Measurements from ENCODE around the gene CCDC141.
"Not testable (repeated sequence)": the region's sequence is repeated elsewhere in the genome, so short reads cannot be mapped to it uniquely, and the experiment has no call there.

CCDC141 gene

DNA sequence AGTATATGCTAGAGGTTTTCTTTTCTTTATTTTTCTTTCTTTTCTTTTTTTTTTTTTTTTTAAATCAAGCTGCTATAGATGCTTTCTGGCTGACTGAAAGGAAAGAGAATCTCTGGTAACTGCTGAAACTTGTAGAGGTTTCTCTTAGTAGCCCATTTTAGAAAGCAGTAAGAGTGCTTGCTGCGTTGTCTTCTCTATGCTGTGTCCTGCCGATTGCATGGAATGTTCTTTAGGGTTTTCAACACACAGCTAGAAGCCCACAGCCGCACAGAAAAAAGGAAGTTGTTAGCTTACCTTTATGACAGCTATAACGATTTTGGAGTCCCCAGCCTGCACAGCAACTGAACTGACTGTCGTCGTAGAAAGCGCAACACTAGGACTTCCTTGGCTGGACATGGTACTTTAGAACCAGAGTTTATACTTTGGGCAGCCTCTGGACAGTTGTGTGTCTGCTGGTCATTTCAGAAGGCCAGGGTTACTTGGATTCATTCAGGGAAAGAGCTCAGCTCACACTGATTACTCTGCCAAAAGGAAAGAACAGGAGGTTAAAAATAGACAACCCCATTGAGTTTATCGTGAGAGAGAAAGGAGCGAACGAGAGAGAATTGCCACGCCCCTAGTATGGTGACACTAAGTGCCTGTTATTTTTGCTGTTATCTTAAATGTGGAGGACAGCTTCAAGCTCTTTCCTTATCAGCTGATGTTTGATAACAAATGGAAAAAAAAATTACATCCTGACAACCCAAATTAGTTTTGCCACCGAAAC is at the start of gene CCDC141:
Gene CCDC141, minus strand, starts transcription at position 592 of the 766 bp plus-strand sequence. Its CDS starts 196 bp downstream, at position 396.
- DNase-seq (ENCODE audit: low read depth) = no peak

GRCh38 chr2:179098080-179098689 is 48.2 kb upstream of the CCDC141 start:
- no peak for DNase-seq (ENCODE audit: low read depth)

DNA sequence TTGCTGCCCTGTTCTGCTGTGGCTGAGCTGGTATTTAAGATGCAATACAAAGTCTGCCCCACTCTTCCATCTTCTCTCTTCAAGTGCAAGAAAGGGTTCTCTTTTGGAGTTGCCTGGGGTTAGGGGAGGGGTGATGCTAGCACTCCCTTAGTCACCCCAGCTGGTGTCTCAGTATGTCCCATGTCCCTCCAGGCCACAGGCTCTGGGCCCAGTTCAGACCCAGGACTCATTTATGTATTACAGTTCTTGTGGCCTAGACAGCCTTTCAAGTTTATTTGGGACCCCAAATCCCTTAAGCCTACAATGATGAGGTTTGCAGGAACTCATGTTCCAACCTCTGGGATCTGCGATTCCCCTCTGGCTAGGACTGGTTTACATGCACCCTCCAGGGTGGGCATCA is 47.2 kb upstream of the CCDC141 start:
- DNase-seq (ENCODE audit: low read depth) = no peak

- DNase-seq (ENCODE audit: low read depth) = no peak
These were observed 46.2 kb upstream of the CCDC141 start for GRCh38 chr2:179096090-179096489.

DNA sequence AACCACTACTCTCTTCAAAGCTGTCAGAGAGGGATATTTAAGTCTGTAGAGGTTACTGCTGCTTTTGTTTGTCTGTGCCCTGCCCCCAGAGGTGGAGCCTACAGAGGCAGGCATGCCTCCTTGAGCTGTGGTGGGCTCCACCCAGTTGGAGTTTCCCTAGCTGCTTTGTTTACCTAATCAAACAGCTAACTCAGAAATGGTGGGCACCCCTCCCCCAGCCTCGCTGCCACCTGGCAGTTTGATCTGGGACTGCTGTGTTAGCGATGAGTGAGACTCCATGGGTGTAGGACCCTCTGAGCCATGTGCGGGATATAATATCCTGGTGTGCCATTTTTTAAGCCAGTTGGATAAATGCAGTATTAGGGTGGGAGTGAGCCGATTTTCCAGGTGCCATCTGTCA is 43.0 kb upstream of the CCDC141 start:
- DNase-seq (ENCODE audit: low read depth) = not testable (repeated sequence)

DNA sequence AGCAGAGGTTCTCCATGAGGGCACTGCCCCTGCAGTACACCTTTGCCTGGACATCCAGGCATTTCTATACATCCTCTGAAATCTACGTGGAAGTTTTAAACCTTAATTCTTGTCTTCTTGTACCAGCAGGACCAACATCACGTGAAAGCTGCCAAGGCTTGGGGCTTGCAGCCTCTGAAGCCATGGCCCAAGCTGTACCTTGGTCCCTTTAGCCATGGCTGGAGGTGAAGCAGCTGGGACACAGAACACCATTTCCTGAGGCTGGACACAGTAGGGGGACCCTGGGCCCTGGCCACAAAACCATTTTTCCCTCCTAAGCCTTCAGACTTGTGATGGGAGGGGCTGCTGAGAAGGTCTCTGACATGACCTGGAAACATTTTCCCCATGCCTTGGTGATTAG is 32.8 kb upstream of the CCDC141 start:
- DNase-seq (ENCODE audit: low read depth) = no peak

GRCh38 chr2:179081954-179082353 is 32.0 kb upstream of the CCDC141 start:
- DNase-seq (ENCODE audit: low read depth) = no peak

DNA sequence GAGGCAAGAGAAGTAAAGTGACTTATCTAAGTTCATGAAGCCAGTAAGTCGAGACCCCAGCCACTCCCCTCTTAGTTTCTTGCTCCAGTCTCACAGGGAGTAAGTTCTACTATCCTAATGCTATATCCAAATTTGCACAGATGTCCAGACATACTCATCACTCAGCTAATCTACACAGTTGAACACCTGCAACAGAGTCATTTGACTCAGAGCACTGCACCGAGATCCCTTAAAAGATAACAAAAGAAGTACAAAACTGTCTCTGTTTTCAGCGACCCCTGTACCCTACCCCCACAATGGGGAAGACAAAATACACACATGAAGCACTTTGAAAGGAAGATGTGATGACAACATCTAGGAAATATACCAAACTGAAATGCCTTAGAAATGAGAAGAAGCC is 22.6 kb upstream of the CCDC141 start:
- DNase-seq (ENCODE audit: low read depth) = no peak

- DNase-seq (ENCODE audit: low read depth) = no peak
These were observed 21.9 kb upstream of the CCDC141 start for GRCh38 chr2:179071810-179072355.

DNA sequence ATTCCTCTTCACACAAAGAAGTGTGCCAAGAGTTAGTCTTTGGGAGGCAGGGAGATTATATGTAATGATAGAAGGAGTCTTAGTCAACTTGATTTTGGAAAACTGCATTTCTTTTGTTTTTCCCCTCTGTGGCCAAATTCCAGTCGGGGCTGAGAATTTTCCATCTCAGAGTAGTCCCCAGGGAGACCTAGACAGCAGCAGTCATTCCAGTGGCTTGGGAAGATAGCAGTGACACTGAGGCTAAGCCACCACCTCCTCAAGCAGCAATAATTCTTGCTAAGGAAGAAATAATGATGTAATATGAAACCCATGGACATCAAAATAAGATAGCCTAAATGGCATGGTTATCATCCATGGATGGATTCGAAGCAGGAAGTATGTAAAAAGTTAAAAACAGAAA is 21.0 kb upstream of the CCDC141 start:
- DNase-seq (ENCODE audit: low read depth) = no peak

DNA sequence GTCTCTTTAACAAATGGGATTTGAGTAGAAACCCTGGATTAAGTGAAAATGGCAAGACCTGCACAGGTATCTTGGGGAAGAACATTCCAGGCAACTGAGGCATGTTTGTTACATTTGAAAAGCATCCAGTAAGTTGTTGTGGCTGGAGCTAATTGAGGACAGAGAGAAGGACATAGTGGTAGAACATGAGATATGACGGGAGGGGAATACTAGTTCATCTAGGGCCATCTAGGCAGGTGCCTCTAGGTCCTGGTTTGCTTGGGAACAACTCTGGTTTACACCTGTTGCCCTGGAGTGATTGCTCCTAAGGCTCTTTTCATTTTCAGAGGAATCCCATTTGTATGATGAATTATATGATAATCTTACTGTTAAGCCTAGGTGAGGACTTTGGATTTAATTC is 19.7 kb upstream of the CCDC141 start:
- no peak for DNase-seq (ENCODE audit: low read depth)

DNA sequence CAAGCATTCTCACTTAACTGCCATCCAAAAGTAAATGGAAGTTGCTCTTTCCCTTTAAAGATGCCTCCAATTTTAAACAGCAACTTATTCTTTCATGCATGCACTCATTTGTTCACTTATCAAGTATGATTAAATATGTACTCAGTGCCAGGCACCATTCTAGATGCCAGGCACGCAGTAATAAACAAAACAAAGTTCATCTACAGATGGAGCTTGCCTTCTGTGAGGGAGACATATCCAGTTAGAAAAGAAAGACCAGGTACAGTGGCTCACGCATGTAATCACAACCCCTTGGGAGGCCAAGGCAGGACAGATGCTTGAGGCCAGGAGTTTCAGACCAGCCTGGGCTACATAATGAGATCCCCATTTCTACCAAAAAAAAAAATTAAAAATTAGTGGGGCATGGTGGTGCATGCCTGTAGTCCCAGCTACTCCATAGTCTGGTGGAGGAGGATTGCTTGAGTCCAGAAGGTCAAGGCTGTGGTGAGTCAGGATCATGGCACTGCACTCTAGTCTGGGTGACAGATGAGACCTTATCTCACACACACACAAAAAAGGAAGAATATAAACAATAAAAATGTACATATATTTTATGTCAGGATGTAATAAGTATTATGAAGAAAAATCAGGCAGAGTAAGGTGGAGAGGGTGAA is 19.2 kb upstream of the CCDC141 start:
- DNase-seq (ENCODE audit: low read depth) = no peak

GRCh38 chr2:179059026-179059700 is 9.2 kb upstream of the CCDC141 start:
- no peak for DNase-seq (ENCODE audit: low read depth)

DNA sequence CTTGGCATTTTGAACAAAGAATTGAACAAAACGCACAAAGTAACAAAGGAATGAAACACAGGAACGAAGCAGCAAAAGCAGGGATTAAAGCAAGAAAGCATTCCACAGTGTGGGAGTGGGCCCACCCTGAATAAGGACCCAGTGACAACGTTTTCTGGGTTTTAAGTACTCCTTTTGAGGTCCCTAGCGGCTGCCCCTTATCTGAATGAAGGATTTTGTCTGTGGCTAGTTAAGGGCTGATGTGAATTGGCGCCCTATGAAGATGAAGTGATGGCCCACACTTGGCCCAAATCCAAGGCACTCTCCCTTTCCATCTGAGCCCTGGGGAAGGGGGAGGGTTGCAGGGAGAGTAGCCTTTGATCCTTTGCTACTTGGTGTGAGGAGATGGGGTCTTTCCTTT is 7.8 kb upstream of the CCDC141 start:
- DNase-seq (ENCODE audit: low read depth) = no peak

DNA sequence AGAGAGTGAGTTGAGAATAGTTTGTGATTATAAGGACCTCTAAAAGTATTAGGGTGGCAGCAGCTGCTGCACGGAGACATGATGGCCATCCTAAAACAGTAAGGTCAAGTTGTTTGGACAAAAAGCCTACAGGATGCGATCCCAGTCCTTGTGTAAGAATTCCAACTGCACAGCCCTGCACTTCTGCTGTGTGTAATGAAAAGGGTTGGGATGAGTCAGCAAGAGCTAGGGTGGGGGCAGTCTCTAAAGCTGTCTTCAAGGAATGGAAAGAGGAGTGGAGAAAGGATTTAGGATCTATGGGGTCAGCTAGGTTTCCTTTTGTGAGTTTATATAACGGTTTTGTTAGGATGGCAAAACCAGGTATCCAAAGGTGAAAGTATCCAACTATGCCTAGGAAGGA is 3.6 kb upstream of the CCDC141 start:
- not testable (repeated sequence) for DNase-seq (ENCODE audit: low read depth)

DNA sequence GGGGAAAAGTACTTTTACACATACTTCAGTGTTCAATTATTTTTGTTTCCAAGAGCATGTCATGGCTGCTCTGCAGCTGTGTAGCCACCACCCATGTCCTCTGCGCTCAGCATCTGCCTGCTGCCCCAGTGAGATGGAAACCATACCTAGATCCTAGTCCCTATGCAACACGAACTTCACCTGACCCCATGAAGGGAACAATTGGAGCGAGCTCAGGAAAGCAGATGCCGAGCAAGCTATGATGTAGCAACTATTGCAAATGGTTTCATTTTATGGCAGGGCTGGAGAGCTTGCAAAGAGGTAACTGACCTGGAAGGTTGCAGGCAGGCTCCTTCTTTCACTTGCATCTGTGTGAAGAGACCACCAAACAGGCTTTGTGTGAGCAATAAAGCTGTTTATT is 1.3 kb upstream of the CCDC141 start:
- no peak for DNase-seq (ENCODE audit: low read depth)

GRCh38 chr2:179050755-179051154 is 818 bp upstream of the CCDC141 start:
- no peak for DNase-seq (ENCODE audit: low read depth)

DNA sequence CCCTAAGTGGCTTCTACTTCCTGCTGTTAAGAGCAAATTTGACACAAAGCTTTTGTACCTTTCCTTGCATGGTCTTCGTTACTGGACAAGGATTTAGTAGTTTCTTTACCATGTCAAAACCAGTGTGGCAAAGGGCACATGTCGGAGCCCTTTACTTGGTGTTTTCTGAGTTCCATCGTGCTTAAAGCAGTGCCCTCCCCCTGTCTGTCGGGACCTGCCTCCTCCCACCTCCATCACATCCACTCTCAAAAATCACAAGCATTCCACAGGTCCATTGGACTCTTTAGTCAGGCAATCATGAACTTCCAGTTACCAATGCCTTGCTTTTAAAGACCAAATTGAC is 763 bp downstream of the CCDC141 start:
- DNase-seq (ENCODE audit: low read depth) = no peak

GRCh38 chr2:179048099-179048498 is 1.8 kb downstream of the CCDC141 start:
- DNase-seq (ENCODE audit: low read depth) = no peak

DNA sequence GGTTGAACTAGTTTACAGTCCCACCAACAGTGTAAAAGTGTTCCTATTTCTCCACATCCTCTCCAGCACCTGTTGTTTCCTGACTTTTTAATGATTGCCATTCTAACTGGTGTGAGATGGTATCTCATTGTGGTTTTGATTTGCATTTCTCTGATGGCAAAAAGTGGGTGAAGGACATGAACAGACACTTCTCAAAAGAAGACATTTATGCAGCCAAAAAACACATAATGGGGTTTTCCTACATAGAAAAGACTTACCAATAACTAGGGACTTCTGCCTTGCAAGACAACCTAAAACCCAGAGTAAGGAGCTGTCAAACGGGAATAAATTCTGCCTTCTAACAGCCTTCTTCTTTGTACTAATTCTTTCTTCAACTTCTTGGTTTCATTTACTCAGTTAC is 4.3 kb downstream of the CCDC141 start:
- DNase-seq (ENCODE audit: low read depth) = not testable (repeated sequence)

- DNase-seq (ENCODE audit: low read depth) = no peak
These were observed 5.4 kb downstream of the CCDC141 start for GRCh38 chr2:179044500-179044899.

GRCh38 chr2:179037807-179038206 is 12.1 kb downstream of the CCDC141 start:
- DNase-seq (ENCODE audit: low read depth) = no peak

All from stimulated activated CD8-positive, alpha-beta memory T cell treated with anti-CD3 and anti-CD28 coated beads, Interleukin-4, amount 100 ng/mL, for 24 hours (primary cell).